GM21423 (cell line): Measurements from ENCODE around the gene PALM.
"Not testable (repeated sequence)": the region's sequence is repeated elsewhere in the genome, so short reads cannot be mapped to it uniquely, and the experiment has no call there.

Experiments used
- ATAC-seq: cut with Tn5 transposase; IDR thresholded peaks from one replicate; pipeline ENCODE4 v1.9.1; 2021; ENCODE audit warnings: mild to moderate bottlenecking, moderate library complexity; ENCODE audit not compliant: unreplicated experiment

PALM gene

GRCh38 chr19:703651-704446, 4.9 kb upstream of the PALM start:
- ATAC-seq = no peak

- ATAC-seq = no peak
These were observed 4.3 kb upstream of the PALM start for GRCh38 chr19:704447-704741.

GRCh38 chr19:709196-709964, 645 bp downstream of the PALM start:
- ATAC-seq = no peak

- ATAC-seq = no peak
These were observed 1.3 kb downstream of the PALM start for GRCh38 chr19:709965-710571.

- ATAC-seq = no peak
These were observed 2.0 kb downstream of the PALM start for GRCh38 chr19:710767-711166.

- no peak for ATAC-seq
These were observed 2.5 kb downstream of the PALM start for GRCh38 chr19:711254-711653.

- no peak for ATAC-seq
These were observed 6.6 kb downstream of the PALM start for GRCh38 chr19:715347-715746.

- no peak for ATAC-seq
These were observed 9.7 kb downstream of the PALM start for GRCh38 chr19:718251-718951.

GRCh38 chr19:718991-719512, 10.3 kb downstream of the PALM start:
- ATAC-seq = no peak

GRCh38 chr19:719636-720344, 11.1 kb downstream of the PALM start:
- ATAC-seq = no peak

GRCh38 chr19:720345-721160, 11.8 kb downstream of the PALM start:
- no peak for ATAC-seq

- ATAC-seq = no peak
These were observed 13.9 kb downstream of the PALM start for GRCh38 chr19:722553-723101.

- no peak for ATAC-seq
These were observed 14.5 kb downstream of the PALM start for GRCh38 chr19:723247-723646.

GRCh38 chr19:723714-724113, 15.0 kb downstream of the PALM start:
- no peak for ATAC-seq

GRCh38 chr19:725461-726089, 16.8 kb downstream of the PALM start:
- no peak for ATAC-seq

- no peak for ATAC-seq
These were observed 18.5 kb downstream of the PALM start for GRCh38 chr19:726993-727956.

- ATAC-seq = no peak
These were observed 19.3 kb downstream of the PALM start for GRCh38 chr19:728011-728410.

- ATAC-seq = not testable (repeated sequence)
These were observed 20.8 kb downstream of the PALM start for GRCh38 chr19:729564-729963.
